Adipocyte (in vitro differentiated cells): Measurements from ENCODE around the gene ROGDI.

Experiments used
- DNase-seq: peaks from one replicate; pipeline ENCODE4 v3.0.0-alpha.2; 2015; ENCODE audit warnings: low read depth
- H3K27me3 ChIP-seq: replicated peaks from 2 replicates; pipeline ENCODE4 v1.7.0; 2013; ENCODE audit warnings: mild to moderate bottlenecking, low read length, moderate library complexity; ENCODE audit not compliant: control insufficient read depth, insufficient read depth
- H3K36me3 ChIP-seq: 2 replicates; pipeline ENCODE4 v1.7.0; 2013; ENCODE audit warnings: low read length, mild to moderate bottlenecking, moderate library complexity; ENCODE audit not compliant: control insufficient read depth, insufficient read depth, severe bottlenecking
- H3K4me1 ChIP-seq: 2 replicates; pipeline ENCODE4 v1.7.0; 2013; ENCODE audit warnings: mild to moderate bottlenecking, low read length, moderate library complexity; ENCODE audit not compliant: control insufficient read depth, insufficient read depth
- H3K4me3 ChIP-seq: 2 replicates; pipeline ENCODE4 v1.7.0; 2013; ENCODE audit warnings: mild to moderate bottlenecking, low read length, moderate library complexity
- H3K9ac ChIP-seq: 2 replicates; pipeline ENCODE4 v1.7.0; 2013; ENCODE audit warnings: mild to moderate bottlenecking, low read length, moderate library complexity
- H3K9me3 ChIP-seq: 2 replicates; pipeline ENCODE4 v1.7.0; 2013; ENCODE audit warnings: mild to moderate bottlenecking, low read length, moderate library complexity; ENCODE audit not compliant: control insufficient read depth

Gene ROGDI, protein sequence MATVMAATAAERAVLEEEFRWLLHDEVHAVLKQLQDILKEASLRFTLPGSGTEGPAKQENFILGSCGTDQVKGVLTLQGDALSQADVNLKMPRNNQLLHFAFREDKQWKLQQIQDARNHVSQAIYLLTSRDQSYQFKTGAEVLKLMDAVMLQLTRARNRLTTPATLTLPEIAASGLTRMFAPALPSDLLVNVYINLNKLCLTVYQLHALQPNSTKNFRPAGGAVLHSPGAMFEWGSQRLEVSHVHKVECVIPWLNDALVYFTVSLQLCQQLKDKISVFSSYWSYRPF

DNA sequence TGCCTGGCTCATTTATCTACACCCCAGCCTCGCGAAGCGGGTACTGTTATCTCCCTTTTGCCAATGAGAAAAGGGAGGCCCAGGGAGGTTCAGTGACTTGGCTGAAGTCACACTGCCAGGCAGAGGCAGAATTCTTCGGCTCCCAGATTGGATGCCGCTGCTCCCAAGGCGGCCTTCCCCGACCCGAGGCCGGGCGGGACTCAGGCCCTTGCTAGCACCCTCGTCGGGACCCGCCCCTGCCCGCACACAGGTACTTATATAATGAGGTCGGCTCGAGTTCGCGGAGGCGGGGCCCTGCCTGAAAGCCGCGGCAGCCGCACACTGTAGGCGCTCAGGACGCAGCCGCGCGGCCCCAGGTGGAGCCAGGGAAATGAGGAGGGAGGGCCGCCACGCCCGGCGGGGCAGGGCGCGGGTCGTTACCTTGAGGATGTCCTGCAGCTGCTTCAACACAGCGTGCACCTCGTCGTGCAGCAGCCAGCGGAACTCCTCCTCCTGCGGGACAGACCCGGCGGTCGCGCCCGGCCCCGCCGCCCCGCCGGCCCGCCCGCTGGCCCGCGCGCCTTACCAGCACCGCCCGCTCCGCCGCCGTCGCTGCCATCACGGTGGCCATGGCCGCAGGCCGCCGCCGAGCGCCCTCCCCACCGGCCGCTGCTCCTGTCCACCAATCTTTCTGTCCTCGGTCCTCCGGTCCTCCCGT is at the start of gene ROGDI:
ROGDI (minus strand) TSS at position 672 of the 697 bp plus-strand sequence; CDS start at position 610, 62 bp downstream.
- H3K4me1 ChIP-seq = peaks cover 16% of the 10 kb centered on the region
- H3K4me3 ChIP-seq = peak within 1 kb of the TSS; percentile 84
- H3K27me3 ChIP-seq = no peaks in the 10 kb centered on the region
- peaks cover 24% of the 10 kb centered on the region for H3K36me3 ChIP-seq
- no peaks in the 10 kb centered on the region for H3K9me3 ChIP-seq
- H3K9ac ChIP-seq = peak within 1 kb of the TSS; percentile 86
- peak; percentile 69 for DNase-seq

DNA sequence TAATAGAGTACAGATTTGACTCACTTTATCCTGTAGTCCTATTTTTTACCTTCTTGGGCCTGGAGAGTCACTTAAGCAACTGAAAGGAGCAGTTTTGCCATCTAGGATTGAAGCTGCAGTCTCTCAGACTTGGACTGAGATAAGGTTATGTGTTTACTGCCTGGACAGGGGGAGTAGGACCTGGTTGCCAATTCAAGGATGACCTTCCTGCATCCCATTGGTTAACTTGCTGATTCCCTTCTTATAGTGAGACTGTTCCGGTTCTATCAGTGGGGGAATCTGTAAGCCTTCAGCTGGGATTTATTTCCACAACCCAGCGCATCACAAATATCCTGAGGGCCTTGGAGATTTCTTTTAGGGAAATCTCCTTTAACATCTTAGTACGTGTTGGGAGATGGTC is 47.8 kb upstream of the ROGDI start:
- Histone ChIP-seq H3K4me1 (peaks cover 56% of the 10 kb centered on the region), H3K9ac (peak overlapping the region; percentile 73), H3K27me3 (no peaks in the 10 kb centered on the region), H3K9me3 (no peaks in the 10 kb centered on the region), H3K4me3 (peak overlapping the region; percentile 88), H3K36me3 (peaks cover 14% of the 10 kb centered on the region)
- peak; percentile 14 for DNase-seq

DNA sequence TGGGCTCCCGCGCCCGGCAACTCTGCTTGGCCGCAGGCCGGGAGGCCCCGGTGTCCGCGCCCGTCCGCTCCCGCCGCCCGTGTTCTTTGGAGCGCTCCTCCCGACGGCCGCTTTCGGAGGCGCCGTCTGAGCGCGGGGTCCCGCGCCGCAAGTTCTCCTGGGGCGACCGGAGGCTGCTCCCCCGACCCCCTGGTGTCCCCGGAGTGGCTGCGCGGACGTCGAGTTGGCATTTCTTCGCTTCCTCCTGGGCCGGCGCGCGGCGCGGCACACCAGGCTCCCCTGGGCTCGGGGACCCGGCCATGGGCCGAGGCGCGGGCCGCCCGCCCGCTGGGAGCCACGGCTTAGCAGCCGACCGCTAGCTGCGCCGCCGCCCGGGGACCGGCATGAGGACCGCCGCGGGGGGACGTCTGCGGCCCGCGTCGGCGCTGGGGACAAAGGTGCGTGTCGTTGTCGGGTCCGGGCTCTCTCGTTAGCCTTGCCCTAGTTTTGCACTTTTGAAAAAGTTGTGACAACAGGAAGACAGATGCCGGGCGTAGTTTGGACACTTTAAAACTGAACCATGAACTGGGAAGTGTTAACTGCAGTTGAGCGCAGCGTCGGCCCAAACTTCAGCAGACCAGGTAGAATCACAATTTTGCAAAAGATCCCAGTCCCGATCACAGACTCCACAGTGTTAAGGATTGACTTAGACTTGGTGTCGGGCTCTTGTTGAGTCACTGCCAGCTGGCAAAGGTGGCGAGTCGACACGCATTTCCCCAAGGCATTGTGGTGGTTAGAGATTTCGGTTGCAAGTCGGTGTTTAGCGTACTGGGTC is 45.5 kb upstream of the ROGDI start:
- peaks cover 54% of the 10 kb centered on the region for H3K4me1 ChIP-seq
- peak overlapping the region; percentile 96 for H3K9ac ChIP-seq
- H3K27me3 ChIP-seq = no peaks in the 10 kb centered on the region
- no peaks in the 10 kb centered on the region for H3K9me3 ChIP-seq
- peak; percentile 75 for DNase-seq
- H3K36me3 ChIP-seq = peaks cover 21% of the 10 kb centered on the region
- H3K4me3 ChIP-seq = peak overlapping the region; percentile 88

DNA sequence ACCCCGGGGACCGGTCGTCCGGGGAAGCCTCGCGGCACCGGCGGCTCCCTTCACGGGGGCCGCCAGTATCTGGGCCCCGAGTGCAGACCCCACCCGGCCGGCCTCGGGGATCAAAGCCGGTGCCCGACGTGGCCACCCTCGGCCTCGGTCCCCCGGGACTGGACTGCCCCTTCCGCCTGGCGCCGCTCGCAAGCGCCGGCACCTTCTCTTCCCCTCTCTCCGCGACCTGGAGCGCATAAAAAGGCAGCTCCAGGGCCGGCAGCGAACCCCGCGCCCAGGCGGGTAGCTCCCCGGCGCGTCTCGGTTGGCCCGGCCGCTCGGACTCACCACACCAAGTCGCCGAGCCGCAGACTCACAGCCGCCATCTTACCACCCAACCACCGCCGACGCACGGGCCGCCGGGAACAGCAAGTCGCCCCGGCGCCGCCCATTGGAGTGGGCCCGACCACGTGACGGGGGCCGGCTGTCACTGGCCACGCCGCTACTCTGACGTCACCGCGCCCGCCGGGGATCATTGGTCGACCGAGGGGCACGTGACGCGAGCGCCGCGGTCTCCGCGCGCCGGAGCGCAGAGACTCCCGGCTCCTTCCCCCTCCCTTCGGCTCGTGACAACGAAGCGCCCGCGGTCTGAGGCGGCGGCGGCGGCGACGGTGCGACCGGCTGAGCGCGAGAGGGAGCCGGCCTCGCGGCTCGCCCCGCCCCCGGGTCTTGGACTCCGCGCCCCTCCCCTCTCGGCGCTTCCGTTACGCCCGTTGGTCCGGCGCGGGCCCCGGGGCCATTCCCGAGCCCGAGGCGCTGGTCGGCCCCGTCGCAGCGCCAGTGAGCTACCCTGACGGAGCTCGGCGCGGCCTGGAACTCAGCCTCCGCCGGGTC is 44.7 kb upstream of the ROGDI start, which contains the start of the genes GLYR1 and UBN1:
GLYR1 (minus strand) TSS at position 388 of the 873 bp plus-strand sequence; CDS start at position 365, 23 bp downstream.
UBN1 (plus strand) TSS at position 581 of the 873 bp plus-strand sequence. CDS start 5,437 bp downstream, outside the sequence.
- no peaks in the 10 kb centered on the region for H3K9me3 ChIP-seq
- H3K4me1 ChIP-seq = peaks cover 45% of the 10 kb centered on the region
- peak within 1 kb of the TSS; percentile 96 for H3K9ac ChIP-seq
- peak within 1 kb of the TSS; percentile 88 for H3K4me3 ChIP-seq
- H3K36me3 ChIP-seq = peaks cover 28% of the 10 kb centered on the region
- no peaks in the 10 kb centered on the region for H3K27me3 ChIP-seq
- DNase-seq = peak; percentile 100

DNA sequence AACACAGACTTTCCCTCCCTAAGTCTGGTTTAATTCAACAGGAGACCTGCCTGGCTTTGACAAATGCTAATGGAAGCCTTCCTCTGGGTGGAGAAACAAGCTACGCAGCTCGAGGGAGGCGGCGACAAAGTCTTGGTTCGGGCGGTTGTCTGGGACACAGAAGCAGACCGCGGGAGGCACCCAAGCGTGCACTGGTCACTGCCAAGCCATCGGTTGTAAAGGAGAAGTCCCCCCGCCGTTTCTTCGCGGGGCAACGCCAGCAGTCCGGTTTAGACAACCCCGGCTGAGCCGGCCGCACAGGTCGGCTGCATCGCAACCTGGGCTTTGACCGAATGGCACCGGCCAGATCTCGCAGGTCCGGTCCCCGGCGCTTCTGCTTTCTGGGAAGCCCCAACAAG is 44.1 kb upstream of the ROGDI start:
- Histone ChIP-seq H3K9ac (peak overlapping the region; percentile 96), H3K9me3 (no peaks in the 10 kb centered on the region), H3K4me1 (peaks cover 39% of the 10 kb centered on the region), H3K4me3 (peak overlapping the region; percentile 88), H3K27me3 (no peaks in the 10 kb centered on the region), H3K36me3 (peaks cover 34% of the 10 kb centered on the region)
- DNase-seq = peak; percentile 77

DNA sequence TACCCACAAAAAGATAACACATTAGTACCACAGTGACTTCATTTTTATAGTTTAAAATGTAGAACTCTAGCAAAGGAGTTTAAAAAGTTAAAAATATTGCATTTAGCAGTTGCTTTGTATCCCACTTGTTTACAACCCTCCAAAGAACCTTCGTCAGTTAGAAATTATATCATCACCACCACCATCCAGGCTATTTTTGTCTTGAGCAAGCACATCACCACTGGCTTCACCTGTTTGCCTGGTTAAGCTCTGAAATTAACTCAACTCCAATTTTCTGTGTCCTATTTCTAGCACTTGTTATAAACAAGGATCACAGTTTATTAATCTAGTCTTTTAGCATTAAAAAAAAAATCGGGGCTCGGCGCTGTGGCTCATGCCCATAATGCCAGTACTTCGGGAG is 38.6 kb upstream of the ROGDI start:
- DNase-seq = no peak
- peaks cover 86% of the 10 kb centered on the region for H3K36me3 ChIP-seq
- peaks cover 8% of the 10 kb centered on the region for H3K4me1 ChIP-seq
- H3K4me3 ChIP-seq = no peak overlapping the region
- H3K27me3 ChIP-seq = no peaks in the 10 kb centered on the region
- H3K9ac ChIP-seq = no peak overlapping the region
- no peaks in the 10 kb centered on the region for H3K9me3 ChIP-seq

DNA sequence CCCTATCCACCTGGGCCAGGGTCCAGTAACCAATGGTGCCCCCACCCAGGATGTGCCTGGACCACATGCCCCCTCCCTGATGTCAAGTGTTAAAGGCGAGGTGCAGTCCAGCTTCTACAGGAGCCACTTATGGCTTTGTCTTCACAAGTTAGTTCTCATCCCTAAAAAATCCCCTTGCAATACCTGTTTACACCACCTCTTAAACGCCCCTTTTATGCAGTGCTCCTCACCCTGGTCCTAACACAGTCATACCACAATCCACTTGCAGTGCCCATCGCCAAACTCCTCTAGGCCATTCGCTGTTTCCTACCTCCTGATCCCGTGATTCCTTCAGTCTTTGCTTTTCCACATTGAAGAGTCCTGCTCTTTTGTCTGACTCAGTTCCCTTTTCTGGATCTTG is 37.5 kb upstream of the ROGDI start:
- Histone ChIP-seq H3K36me3 (peaks cover 90% of the 10 kb centered on the region), H3K4me1 (no peaks in the 10 kb centered on the region), H3K27me3 (no peaks in the 10 kb centered on the region), H3K9me3 (no peaks in the 10 kb centered on the region), H3K4me3 (no peak overlapping the region), H3K9ac (no peak overlapping the region)
- DNase-seq = no peak

DNA sequence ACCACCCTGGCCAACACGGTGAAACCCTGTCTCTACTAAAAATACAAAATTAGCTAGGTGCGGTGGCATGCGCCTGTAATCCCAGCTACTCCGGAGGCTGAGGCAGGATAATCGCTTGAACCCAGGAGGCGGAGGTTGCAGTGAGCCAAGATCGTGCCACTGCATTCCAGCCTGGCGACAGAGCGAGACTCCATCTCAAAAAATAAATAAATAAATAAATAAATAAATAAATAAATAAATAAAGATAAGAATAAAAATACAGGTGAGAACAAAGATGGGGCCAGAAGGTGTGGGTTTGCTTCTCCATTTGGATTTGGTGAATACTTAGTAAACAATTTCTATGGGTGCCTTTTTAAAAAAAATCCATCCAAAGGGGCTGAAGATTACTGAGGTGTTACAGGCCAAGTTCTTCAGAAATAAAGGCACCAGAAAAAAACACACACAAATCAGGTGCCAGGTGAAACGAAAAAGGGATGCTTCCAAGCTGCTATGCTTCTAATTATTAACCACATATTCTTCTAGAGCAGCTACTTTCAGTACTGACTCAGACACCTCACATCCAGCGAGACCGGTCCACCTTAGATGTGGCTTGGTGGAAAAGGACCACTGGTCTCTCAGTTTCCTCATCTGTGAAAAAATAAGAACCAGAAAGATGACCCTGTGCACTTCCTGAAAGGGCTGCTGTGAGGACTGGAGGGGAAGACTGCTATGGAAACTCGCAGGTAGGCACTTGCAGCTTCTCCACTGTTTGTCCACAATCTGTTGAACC is 35.5 kb upstream of the ROGDI start:
- DNase-seq = no peak
- no peaks in the 10 kb centered on the region for H3K4me1 ChIP-seq
- no peaks in the 10 kb centered on the region for H3K27me3 ChIP-seq
- no peak overlapping the region for H3K4me3 ChIP-seq
- H3K9me3 ChIP-seq = no peaks in the 10 kb centered on the region
- peaks cover 90% of the 10 kb centered on the region for H3K36me3 ChIP-seq
- H3K9ac ChIP-seq = no peak overlapping the region

DNA sequence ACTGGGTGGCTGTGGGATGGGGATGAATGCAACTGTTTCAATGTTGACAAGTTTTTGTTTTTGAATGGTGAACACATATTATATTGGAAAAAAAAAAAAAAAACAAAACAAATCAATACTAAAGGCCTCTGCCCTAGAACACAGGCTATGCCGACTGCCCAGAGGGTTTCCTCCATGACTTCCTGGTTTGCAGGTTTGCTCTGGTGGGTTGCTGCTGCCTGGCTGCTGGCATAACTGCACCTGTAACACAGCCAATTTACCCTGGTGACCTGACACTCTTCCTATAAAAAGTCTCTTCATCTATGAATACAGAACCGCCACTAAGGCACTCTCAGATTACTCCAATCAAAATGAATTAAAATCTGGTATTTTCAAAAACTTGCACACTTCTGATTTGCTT is 34.3 kb upstream of the ROGDI start:
- H3K27me3 ChIP-seq = no peaks in the 10 kb centered on the region
- DNase-seq = no peak
- no peaks in the 10 kb centered on the region for H3K9me3 ChIP-seq
- no peak overlapping the region for H3K4me3 ChIP-seq
- H3K4me1 ChIP-seq = no peaks in the 10 kb centered on the region
- H3K9ac ChIP-seq = no peak overlapping the region
- H3K36me3 ChIP-seq = peaks cover 90% of the 10 kb centered on the region

DNA sequence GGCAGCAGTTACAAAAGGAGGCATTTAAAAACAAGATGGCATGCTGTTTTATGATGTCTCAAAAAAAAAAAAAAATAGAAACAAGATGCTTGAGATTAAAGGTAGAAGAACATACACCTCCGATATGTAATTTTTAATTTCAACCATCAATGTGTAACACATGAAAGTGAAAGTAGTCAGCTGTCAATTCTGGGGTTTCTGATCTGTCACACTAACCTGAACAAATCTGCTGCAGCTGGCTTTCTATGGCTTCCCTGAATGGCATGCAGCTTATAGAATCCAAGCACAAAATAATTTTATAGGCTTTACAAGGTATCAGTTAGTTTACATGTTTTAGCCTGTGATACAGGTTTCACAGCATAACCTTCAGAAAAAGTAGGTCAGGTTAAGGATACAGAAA is 31.2 kb upstream of the ROGDI start:
- H3K27me3 ChIP-seq = no peaks in the 10 kb centered on the region
- no peak for DNase-seq
- H3K36me3 ChIP-seq = peaks cover 88% of the 10 kb centered on the region
- H3K4me3 ChIP-seq = no peak overlapping the region
- no peaks in the 10 kb centered on the region for H3K9me3 ChIP-seq
- no peak overlapping the region for H3K9ac ChIP-seq
- H3K4me1 ChIP-seq = peaks cover 8% of the 10 kb centered on the region
